ENCODE results near the gene CD52. TPM values are rescaled to one million over a fixed set of nuclear protein-coding genes. Genes with fewer than 3 reads are reported as not detected.

CD52 gene
- total and polyA plus RNA-seq, 2 of the 13 experiments (the other 11 are each of a cell fraction or from before 2014, with no cell fraction given): 0.32 TPM; not detected in 1

- TF ChIP-seq, protein P1, sequence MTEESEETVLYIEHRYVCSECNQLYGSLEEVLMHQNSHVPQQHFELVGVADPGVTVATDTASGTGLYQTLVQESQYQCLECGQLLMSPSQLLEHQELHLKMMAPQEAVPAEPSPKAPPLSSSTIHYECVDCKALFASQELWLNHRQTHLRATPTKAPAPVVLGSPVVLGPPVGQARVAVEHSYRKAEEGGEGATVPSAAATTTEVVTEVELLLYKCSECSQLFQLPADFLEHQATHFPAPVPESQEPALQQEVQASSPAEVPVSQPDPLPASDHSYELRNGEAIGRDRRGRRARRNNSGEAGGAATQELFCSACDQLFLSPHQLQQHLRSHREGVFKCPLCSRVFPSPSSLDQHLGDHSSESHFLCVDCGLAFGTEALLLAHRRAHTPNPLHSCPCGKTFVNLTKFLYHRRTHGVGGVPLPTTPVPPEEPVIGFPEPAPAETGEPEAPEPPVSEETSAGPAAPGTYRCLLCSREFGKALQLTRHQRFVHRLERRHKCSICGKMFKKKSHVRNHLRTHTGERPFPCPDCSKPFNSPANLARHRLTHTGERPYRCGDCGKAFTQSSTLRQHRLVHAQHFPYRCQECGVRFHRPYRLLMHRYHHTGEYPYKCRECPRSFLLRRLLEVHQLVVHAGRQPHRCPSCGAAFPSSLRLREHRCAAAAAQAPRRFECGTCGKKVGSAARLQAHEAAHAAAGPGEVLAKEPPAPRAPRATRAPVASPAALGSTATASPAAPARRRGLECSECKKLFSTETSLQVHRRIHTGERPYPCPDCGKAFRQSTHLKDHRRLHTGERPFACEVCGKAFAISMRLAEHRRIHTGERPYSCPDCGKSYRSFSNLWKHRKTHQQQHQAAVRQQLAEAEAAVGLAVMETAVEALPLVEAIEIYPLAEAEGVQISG (CRISPR knock-in tag; IDR thresholded peaks at IDR 0.05): peak; percentile 59
- TF ChIP-seq SP2 (CRISPR knock-in tag; IDR thresholded peaks at IDR 0.05) (no peak), ZNF672 (CRISPR knock-in tag; IDR thresholded peaks at IDR 0.05) (no peak), E2F1 (CRISPR knock-in tag; IDR thresholded peaks at IDR 0.05) (no peak), SP4 (CRISPR knock-in tag; IDR thresholded peaks at IDR 0.05) (peak; percentile 73; the same call in 1 of the 2 replicates), ARID5B (CRISPR knock-in tag; IDR thresholded peaks at IDR 0.05) (peak; percentile 87), TCF7L2 (IDR thresholded peaks at IDR 0.05; ENCODE audit: low read depth, low read length) (peak; percentile 52; the same call in 1 of the 2 replicates), MTF2 (CRISPR knock-in tag; IDR thresholded peaks at IDR 0.05; ENCODE audit: borderline replicate concordance) (no peak), KMT2A (CRISPR knock-in tag; IDR thresholded peaks at IDR 0.05) (no peak), ZNF446 (CRISPR knock-in tag; IDR thresholded peaks at IDR 0.05) (no peak)
- TF ChIP-seq, protein P2, sequence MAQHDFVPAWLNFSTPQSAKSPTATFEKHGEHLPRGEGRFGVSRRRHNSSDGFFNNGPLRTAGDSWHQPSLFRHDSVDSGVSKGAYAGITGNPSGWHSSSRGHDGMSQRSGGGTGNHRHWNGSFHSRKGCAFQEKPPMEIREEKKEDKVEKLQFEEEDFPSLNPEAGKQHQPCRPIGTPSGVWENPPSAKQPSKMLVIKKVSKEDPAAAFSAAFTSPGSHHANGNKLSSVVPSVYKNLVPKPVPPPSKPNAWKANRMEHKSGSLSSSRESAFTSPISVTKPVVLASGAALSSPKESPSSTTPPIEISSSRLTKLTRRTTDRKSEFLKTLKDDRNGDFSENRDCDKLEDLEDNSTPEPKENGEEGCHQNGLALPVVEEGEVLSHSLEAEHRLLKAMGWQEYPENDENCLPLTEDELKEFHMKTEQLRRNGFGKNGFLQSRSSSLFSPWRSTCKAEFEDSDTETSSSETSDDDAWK (CRISPR knock-in tag; IDR thresholded peaks at IDR 0.05): no peak
- TF ChIP-seq, protein P3, sequence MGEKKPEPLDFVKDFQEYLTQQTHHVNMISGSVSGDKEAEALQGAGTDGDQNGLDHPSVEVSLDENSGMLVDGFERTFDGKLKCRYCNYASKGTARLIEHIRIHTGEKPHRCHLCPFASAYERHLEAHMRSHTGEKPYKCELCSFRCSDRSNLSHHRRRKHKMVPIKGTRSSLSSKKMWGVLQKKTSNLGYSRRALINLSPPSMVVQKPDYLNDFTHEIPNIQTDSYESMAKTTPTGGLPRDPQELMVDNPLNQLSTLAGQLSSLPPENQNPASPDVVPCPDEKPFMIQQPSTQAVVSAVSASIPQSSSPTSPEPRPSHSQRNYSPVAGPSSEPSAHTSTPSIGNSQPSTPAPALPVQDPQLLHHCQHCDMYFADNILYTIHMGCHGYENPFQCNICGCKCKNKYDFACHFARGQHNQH (CRISPR knock-in tag; IDR thresholded peaks at IDR 0.05): peak; percentile 78
- TF ChIP-seq, protein P4, sequence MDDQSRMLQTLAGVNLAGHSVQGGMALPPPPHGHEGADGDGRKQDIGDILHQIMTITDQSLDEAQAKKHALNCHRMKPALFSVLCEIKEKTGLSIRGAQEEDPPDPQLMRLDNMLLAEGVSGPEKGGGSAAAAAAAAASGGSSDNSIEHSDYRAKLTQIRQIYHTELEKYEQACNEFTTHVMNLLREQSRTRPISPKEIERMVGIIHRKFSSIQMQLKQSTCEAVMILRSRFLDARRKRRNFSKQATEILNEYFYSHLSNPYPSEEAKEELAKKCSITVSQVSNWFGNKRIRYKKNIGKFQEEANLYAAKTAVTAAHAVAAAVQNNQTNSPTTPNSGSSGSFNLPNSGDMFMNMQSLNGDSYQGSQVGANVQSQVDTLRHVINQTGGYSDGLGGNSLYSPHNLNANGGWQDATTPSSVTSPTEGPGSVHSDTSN (CRISPR knock-in tag; IDR thresholded peaks at IDR 0.05; ENCODE audit: borderline replicate concordance): no peak
- TF ChIP-seq, protein P5, sequence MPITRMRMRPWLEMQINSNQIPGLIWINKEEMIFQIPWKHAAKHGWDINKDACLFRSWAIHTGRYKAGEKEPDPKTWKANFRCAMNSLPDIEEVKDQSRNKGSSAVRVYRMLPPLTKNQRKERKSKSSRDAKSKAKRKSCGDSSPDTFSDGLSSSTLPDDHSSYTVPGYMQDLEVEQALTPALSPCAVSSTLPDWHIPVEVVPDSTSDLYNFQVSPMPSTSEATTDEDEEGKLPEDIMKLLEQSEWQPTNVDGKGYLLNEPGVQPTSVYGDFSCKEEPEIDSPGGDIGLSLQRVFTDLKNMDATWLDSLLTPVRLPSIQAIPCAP (CRISPR knock-in tag; IDR thresholded peaks at IDR 0.05; ENCODE audit: low read depth): 0 out of 2 replicates have a peak, but pooled peaks have one; percentile 50
Measured at GRCh38 chr1:26350701-26351589, 33.2 kb downstream of the CD52 start (continued).

All from HepG2 (cell line).